Measurements from ENCODE around the gene SELENOM. TPM values are rescaled to one million over a fixed set of nuclear protein-coding genes. Genes with fewer than 3 reads are reported as not detected.
"Not testable (repeated sequence)": the region's sequence is repeated elsewhere in the genome, so short reads cannot be mapped to it uniquely, and the experiment has no call there.

Gene SELENOM
- total and polyA plus RNA-seq, 2 donors = 113 to 1,134 TPM

DNA sequence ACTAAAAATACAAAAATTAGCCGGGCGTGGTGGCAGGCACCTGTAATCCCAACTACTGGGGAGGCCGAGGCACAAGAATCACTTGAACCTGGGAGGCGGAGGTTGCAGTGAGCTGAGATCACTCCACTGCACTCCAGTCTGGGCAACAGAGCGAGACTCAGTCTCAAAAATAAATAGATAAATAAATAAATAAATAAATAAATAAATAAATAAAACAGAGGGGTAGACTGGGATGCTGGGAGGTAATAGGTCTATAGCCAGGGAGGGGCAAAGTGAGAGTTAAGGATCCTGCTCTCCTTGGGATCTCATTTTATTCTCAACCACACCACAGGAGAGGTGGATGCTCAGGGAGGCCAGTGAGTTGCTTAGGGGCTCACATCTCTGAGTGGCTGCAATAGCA, 9.8 kb downstream of the SELENOM start:
- H3K36me3 ChIP-seq (ENCODE audit: insufficient read depth); DNase-seq (ENCODE audit: extremely low spot score); H3K4me1 ChIP-seq (ENCODE audit: insufficient read depth); H3K27ac ChIP-seq (ENCODE audit: low read depth); H3K4me3 ChIP-seq (ENCODE audit: low read depth, low read length): not testable (repeated sequence)
- 72% methylated on average over 5 of the region's 5 CpGs for WGBS

DNA sequence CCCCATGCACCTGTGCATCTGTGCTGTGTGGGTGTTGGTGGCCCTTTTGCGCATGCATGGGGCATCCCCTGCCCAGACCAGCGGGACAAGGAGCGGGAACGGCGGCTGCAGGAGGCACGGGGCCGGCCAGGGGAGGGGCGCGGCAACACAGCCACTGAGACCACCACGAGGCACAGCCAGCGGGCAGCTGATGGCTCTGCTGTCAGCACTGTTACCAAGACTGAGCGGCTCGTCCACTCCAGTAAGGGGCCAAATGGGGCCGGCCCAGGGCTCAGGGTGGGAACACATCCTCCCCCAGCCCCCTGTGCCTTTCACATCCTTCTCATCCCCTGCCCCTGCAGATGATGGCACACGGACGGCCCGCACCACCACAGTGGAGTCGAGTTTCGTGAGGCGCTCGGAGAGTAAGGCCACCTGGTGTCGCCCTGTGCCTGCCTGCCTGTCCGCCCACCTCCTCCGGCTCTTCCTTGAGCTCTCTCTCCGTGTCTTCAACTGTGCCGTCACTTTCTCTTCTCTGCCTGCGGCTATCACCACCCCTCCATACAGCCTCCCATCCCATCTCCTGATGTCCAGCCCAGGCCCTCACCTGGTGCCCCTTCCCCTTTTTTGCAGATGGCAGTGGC, 10.6 kb downstream of the SELENOM start:
- H3K4me3 ChIP-seq (ENCODE audit: low read depth, low read length) = no peak overlapping the region
- no peaks in the 10 kb centered on the region for H3K36me3 ChIP-seq (ENCODE audit: insufficient read depth)
- no peaks in the 10 kb centered on the region for H3K4me1 ChIP-seq (ENCODE audit: insufficient read depth)
- H3K27ac ChIP-seq (ENCODE audit: low read depth) = no peak overlapping the region
- 66% methylated on average over 27 of the region's 27 CpGs for WGBS
- DNase-seq (ENCODE audit: extremely low spot score) = no peak

DNA sequence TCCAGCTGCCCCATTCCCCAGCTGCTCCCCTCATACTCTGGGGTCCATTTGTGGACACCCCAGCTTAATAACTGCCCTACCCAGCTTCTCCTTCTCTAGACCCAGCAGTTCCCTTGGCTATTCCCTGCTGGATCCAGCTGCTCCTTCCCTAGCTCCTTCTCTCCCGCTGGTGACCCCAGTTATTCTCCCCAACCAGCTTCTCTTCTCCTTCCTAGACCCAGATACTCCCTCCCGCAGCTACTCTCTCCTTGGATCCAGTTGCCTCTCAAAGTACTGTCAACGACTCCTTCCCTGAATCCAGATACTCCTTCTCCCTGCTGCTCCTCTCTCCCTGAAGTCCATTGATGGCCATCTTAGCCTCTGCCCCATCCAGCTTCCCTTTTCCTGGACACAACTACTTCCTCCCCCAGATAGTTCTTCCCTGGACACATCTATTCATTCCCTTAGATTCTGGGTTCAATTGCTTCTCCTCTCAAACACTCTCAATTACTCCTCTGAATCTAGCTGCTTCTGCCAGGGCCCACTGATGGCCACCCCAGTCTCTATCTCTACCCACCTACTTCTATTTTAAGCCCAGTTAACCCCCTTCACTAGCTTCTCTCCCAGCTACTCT, 11.6 kb downstream of the SELENOM start:
- H3K36me3 ChIP-seq (ENCODE audit: insufficient read depth) = no peaks in the 10 kb centered on the region
- 76% methylated on average over 3 of the region's 3 CpGs for WGBS
- DNase-seq (ENCODE audit: extremely low spot score) = no peak
- no peak overlapping the region for H3K4me3 ChIP-seq (ENCODE audit: low read depth, low read length)
- no peak overlapping the region for H3K27ac ChIP-seq (ENCODE audit: low read depth)
- no peaks in the 10 kb centered on the region for H3K4me1 ChIP-seq (ENCODE audit: insufficient read depth)

DNA sequence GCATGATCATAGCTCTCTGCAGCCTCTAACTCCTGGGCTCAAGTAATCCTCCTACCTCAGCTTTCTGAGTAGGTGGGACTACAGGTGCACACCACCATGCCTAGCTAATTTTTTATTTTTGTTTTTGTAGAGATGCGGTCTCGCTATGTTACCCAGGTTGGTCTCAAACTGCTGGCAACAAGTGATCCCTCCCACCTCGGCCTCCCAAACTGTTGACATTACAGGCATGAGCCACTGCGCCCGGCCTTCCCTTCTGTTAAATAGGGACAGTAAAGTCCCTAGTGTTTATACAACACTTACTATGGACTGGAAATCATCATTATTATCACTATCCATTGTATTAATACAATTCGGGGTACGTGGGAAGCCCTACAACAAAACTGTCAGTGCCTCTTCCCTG, 12.6 kb downstream of the SELENOM start:
- Histone ChIP-seq H3K36me3 (ENCODE audit: insufficient read depth) (no peaks in the 10 kb centered on the region), H3K4me3 (ENCODE audit: low read depth, low read length) (no peak overlapping the region), H3K27ac (ENCODE audit: low read depth) (no peak overlapping the region), H3K4me1 (ENCODE audit: insufficient read depth) (no peaks in the 10 kb centered on the region)
- no peak for DNase-seq (ENCODE audit: extremely low spot score)
- 58% methylated on average over 7 of the region's 7 CpGs for WGBS

DNA sequence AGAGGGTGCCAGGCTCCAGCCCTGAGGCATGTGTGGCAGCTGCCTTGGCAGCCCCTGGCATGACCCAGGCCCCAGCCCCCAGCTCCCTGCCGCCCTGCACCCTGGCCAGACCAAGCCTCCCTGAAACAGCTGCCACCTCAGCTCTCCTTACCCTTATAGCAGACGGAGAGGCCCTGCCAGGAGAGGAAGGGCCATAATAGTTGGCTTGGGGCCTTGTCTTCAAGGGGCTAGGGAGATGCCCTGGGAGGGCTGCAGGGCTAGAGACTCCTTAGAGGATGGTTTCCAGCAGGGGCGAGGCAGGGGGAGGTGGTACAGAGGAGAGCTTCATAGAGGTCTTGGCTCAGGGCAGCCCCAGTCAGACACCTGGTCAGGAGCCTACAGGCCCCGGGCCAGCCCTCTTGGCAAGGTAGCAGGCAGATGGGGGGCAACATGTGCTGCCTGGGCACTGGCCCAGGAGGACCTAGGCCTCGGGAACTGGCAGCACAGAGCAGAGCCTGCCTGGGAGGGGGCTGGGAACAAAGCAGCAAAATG, 13.3 kb downstream of the SELENOM start:
- Histone ChIP-seq H3K4me1 (ENCODE audit: insufficient read depth) (no peaks in the 10 kb centered on the region), H3K36me3 (ENCODE audit: insufficient read depth) (no peaks in the 10 kb centered on the region), H3K4me3 (ENCODE audit: low read depth, low read length) (no peak overlapping the region)

DNA sequence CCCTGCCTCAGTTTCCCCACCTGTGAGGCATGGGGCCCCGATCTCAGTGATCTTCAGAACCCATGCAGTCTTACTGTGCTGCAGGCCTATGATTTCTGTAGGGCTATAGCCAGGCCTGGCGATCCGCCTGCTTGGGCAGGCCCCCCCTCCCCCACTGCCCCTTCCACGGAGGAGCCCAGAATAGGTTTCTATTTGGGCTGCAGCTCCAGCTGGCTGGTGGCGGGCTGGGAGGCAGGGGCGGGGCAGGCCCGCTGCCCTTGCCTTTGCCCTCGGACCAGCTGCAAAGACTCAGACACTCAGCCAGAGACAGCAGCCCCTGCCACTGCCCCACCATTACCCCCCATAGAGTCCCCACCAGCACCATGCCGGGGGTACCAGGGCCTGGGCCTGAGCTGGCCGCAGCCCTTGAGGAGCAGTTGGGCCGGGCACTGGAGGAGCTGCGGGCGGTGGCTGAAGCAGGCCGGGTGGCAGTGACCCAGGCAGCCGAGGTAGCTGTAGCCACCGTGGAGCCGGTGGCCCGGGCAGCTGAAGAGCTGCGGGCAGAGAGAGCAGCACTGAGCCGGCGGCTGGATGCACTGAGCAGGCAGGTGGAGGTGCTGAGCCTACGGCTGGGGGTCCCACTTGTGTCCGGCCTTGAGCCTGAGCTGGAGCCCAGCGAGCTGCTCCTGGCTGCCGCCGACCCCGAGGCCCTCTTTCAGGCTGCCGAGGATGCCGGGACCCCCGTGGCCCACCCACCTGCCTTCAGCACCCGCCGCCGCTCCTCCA, 14.1 kb downstream of the SELENOM start:
- WGBS = 63% methylated on average over 33 of the region's 33 CpGs
- H3K27ac ChIP-seq (ENCODE audit: low read depth) = no peak overlapping the region
- H3K4me3 ChIP-seq (ENCODE audit: low read depth, low read length) = no peak overlapping the region
- no peaks in the 10 kb centered on the region for H3K4me1 ChIP-seq (ENCODE audit: insufficient read depth)
- H3K36me3 ChIP-seq (ENCODE audit: insufficient read depth) = no peaks in the 10 kb centered on the region
- DNase-seq (ENCODE audit: extremely low spot score) = no peak

More for the DNA sequence above, 13.3 kb downstream of the SELENOM start:
- H3K27ac ChIP-seq (ENCODE audit: low read depth) = no peak overlapping the region
- no peak for DNase-seq (ENCODE audit: extremely low spot score)
- 49% methylated on average over 5 of the region's 5 CpGs for WGBS

DNA sequence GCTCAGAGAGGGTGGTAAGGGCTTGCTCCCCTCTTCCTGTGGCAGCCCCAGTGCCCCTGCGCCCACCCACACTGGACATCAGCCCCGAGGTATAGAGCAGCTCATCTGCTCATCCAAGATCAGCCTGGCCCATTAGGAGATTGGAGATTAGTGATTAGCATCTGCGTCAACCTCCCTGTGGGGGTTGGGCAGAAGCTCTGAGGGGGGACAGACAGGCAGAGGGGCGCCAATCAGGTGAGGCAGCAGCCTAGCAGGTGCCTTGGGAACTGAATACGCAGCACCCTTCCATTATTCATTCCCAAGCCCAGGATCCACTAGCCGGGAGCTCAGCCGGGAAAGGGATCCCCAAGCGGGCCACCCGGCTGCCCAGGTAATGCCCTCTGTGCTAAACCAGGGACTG, 15.2 kb downstream of the SELENOM start:
- 72% methylated on average over 9 of the region's 9 CpGs for WGBS
- no peak overlapping the region for H3K27ac ChIP-seq (ENCODE audit: low read depth)
- no peak overlapping the region for H3K4me3 ChIP-seq (ENCODE audit: low read depth, low read length)
- no peaks in the 10 kb centered on the region for H3K4me1 ChIP-seq (ENCODE audit: insufficient read depth)
- no peaks in the 10 kb centered on the region for H3K36me3 ChIP-seq (ENCODE audit: insufficient read depth)
- DNase-seq (ENCODE audit: extremely low spot score) = no peak

DNA sequence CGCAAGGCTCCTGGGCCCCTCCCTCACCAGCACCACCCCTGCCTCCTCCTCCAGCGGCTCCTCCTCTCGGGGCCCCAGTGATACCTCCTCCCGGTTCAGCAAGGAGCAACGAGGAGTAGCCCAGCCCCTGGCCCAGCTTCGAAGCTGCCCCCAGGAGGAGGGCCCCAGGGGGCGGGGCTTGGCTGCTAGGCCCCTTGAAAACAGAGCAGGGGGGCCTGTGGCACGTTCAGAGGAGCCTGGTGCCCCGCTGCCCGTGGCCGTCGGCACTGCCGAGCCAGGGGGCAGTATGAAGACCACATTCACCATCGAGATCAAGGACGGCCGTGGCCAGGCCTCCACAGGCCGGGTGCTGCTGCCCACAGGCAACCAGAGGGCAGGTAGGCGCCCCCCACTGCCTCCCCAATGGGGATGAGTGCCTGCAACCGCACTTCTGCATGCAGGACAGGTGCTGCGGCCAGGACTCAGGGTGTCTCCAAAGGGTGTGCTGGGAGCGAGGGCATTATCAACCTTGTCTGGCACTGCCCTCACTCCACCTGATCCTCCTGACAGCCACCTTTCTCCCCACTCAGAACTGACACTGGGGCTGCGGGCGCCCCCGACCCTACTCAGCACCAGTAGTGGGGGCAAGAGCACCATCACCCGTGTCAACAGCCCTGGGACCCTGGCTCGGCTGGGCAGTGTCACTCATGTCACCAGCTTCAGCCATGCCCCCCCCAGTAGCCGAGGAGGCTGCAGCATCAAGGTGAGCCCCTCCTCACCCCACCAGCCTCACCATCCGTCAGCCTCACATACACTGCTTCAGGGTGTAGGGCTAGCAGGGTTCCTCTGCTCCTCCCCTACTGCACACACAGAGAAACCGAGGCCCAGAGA, 16.0 kb downstream of the SELENOM start:
- 54% methylated on average over 29 of the region's 29 CpGs for WGBS

DNA sequence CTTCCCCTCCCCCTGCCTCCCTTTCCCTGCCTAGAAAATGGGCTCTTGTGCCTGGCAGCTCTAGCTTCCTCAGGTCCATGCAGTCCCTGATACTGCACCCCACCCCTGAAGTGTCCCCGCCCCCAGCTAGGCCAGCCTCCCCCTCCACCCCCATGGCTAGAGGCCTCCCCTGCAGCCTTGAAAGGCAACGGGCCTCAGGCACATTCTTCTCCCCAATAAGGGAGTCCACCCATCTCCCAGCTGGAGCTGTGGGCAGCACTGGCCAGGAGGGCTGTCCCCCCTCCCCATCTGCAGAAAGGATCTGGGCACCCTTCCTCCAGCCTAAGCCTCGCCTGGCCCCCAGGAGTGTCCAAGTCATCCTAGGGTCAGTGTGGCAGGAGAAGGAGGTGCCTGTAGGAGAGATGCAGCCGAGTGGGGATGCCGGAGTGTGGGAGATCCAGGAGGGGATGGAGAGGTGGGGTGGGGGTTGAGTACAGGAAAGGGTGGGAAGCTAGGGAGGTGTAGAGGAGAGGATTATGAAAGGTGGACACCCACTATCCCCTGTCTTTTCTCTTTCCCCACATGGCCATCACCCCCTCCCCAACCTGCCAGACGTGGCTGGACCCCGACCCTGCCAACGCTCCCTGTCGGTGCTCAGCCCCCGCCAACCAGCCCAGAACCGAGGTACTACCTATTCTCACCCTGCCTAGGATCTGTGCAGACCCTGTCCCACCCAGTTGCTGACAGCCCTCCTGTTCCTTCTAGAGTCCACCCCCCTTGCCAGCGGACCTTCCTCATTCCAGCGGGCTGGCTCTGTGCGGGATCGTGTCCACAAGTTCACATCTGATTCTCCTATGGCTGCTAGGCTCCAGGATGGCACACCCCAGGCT, 16.9 kb downstream of the SELENOM start:
- no peaks in the 10 kb centered on the region for H3K36me3 ChIP-seq (ENCODE audit: insufficient read depth)
- no peak overlapping the region for H3K4me3 ChIP-seq (ENCODE audit: low read depth, low read length)
- peak overlapping the region; percentile 23 for H3K27ac ChIP-seq (ENCODE audit: low read depth)
- WGBS = 53% methylated on average over 15 of the region's 15 CpGs
- DNase-seq (ENCODE audit: extremely low spot score) = no peak
- no peaks in the 10 kb centered on the region for H3K4me1 ChIP-seq (ENCODE audit: insufficient read depth)

More for the DNA sequence above, 16.0 kb downstream of the SELENOM start:
- no peak overlapping the region for H3K4me3 ChIP-seq (ENCODE audit: low read depth, low read length)
- H3K27ac ChIP-seq (ENCODE audit: low read depth) = peak overlapping the region; percentile 11
- no peaks in the 10 kb centered on the region for H3K36me3 ChIP-seq (ENCODE audit: insufficient read depth)
- no peak for DNase-seq (ENCODE audit: extremely low spot score)
- no peaks in the 10 kb centered on the region for H3K4me1 ChIP-seq (ENCODE audit: insufficient read depth)

DNA sequence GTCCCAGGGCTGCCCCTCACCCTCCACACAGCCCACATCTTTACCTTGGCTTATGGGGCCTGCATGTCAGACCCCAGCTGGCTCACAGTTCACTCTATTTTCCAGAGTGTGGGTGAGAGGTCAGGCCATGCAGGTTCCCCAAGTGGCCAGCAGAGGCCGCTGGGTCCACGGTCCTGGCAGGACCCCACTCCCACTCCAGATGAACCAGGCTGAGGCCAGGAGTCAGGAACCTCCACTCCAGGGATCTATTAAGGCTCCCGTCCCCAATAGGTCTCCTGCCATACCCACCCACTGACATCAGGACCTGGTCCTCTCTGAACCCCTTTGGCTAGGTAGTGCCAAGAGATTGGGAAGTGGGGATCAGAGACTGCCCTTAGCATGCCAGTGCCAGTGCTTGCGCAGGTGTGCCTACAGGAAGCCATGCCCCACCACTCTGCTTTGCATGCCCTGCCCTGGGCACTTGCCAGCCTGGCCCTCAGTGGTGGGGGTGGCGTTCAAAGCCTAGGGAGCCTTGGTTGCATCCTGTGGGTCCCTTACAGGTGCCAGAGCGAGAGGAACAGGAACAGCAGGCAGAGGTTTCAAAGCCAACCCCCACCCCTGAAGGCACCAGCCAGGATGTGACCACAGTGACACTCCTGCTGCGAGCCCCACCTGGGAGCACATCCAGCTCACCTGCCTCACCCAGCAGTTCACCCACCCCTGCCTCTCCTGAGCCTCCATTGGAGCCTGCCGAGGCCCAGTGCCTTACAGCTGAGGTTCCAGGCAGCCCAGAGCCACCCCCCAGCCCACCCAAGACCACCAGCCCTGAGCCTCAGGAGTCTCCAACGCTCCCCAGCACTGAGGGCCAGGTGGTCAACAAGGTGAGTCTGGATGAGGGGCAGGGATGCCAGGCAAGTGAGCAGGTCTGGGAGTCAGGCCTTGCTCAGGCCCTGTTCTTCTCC, 17.9 kb downstream of the SELENOM start:
- no peaks in the 10 kb centered on the region for H3K36me3 ChIP-seq (ENCODE audit: insufficient read depth)
- no peak overlapping the region for H3K27ac ChIP-seq (ENCODE audit: low read depth)
- 57% methylated on average over 9 of the region's 9 CpGs for WGBS
- H3K4me3 ChIP-seq (ENCODE audit: low read depth, low read length) = no peak overlapping the region
- DNase-seq (ENCODE audit: extremely low spot score) = no peak
- H3K4me1 ChIP-seq (ENCODE audit: insufficient read depth) = no peaks in the 10 kb centered on the region

DNA sequence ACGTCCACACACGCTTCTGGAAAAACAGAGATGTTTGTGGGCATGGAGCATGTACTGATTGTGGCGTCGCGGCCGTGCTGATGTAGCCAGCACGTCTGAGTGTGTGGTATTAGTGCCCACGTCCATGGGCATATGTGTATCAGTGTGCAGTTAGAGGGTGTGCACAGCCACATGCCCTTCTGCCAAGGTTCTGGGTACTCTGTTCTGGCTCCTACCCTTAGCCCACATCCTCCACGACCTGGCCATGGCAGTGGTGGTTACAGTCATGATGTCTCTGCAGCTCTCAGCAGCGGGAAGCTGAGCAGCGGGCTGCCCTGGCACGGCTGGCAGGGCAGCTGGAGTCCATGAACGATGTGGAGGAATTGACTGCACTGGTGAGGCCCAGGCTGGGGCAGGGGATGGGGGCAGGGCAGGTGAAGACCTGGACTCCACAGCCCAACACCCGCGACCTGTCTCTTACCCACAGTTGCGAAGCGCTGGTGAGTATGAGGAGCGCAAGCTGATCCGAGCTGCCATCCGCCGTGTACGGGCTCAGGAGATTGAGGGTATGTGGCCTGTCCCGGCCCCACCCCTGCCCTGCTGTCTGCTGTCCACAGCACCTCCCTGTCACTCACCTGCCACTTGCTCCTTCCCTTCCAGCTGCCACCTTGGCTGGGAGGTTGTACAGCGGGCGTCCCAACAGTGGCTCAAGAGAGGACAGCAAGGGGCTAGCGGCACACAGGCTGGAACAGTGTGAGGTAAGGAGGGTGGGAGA, 19.0 kb downstream of the SELENOM start:
- Histone ChIP-seq H3K27ac (ENCODE audit: low read depth) (peak overlapping the region; percentile 28), H3K36me3 (ENCODE audit: insufficient read depth) (no peaks in the 10 kb centered on the region), H3K4me3 (ENCODE audit: low read depth, low read length) (no peak overlapping the region), H3K4me1 (ENCODE audit: insufficient read depth) (no peaks in the 10 kb centered on the region)
- 66% methylated on average over 26 of the region's 26 CpGs for WGBS
- no peak for DNase-seq (ENCODE audit: extremely low spot score)
